Measurements from ENCODE around the gene TMEM272. TPM values are rescaled to one million over a fixed set of nuclear protein-coding genes. Genes with fewer than 3 reads are reported as not detected.

TMEM272 gene
- total RNA-seq, 1 donor from 2014 or later: not detected

DNA sequence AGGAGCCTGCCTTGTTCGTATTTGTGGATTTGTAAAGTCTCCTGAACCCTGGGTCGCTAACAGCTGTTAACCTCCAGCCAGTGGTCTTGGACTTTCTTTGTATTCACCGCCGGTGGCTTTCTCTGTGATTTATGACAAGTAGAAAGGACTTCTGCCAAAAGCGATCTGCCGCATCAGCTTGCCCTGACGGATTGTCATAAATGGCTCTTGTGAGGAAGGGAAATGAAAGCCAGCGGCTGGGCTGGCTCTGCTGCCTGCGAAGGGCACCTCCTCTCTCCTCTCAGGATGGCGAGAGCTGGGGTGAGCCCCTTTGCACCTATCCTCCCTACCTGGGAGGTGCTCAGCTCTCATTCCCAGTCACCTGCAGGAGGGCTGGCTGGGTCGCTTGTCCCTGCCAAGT, 66.6 kb downstream of the TMEM272 start:
- Mint-ChIP-seq H3K9me3 (no peaks in the 10 kb centered on the region), H3K4me1 (peaks cover 16% of the 10 kb centered on the region), H3K27ac (no peak overlapping the region), H3K36me3 (ENCODE audit: low read depth) (peaks cover 2% of the 10 kb centered on the region), H3K4me3 (no peak overlapping the region), H3K27me3 (no peaks in the 10 kb centered on the region)
- POLR2A ChIA-PET: no interaction called here
- TF ChIP-seq, protein P1, sequence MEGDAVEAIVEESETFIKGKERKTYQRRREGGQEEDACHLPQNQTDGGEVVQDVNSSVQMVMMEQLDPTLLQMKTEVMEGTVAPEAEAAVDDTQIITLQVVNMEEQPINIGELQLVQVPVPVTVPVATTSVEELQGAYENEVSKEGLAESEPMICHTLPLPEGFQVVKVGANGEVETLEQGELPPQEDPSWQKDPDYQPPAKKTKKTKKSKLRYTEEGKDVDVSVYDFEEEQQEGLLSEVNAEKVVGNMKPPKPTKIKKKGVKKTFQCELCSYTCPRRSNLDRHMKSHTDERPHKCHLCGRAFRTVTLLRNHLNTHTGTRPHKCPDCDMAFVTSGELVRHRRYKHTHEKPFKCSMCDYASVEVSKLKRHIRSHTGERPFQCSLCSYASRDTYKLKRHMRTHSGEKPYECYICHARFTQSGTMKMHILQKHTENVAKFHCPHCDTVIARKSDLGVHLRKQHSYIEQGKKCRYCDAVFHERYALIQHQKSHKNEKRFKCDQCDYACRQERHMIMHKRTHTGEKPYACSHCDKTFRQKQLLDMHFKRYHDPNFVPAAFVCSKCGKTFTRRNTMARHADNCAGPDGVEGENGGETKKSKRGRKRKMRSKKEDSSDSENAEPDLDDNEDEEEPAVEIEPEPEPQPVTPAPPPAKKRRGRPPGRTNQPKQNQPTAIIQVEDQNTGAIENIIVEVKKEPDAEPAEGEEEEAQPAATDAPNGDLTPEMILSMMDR (IDR thresholded peaks at IDR 0.05): no peak
- ATAC-seq (ENCODE audit: low read depth) (no peak), DNase-seq (no peak)
- CTCF ChIA-PET: interaction anchor here (1.0 to 1.2 kb wide), 2 partner anchors 19 to 343 kb away, joined by 3 to 4 read pairs; no protein-coding TSS in a partner anchor
- intact Hi-C loops (cut with micrococcal nuclease): no loop called here

DNA sequence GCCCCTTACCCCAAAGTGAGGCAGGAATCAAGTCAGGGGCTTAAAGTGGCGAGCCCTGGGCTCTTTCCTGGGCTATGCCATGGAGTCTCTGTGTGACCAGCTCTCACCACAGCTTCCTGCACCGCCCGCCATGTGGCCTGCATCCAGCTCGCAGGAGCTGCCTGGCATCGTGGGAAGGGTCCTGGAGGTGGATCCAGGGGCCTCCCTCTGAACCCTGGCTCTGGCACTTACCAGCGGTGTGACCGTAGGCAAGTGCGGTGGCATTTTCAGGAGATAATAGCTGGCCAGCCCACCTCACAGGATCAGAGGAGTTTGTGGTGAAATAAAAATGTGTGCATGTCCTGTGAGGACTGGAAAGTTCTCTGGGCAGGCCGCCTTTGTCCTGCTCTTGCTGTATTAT, 67.1 kb downstream of the TMEM272 start:
- POLR2A ChIA-PET: interaction anchor here (0.6 kb wide), 1 partner anchor 240 kb away, joined by 5 read pairs; no protein-coding TSS in a partner anchor
- TF ChIP-seq, protein P1 (IDR thresholded peaks at IDR 0.05): no peak
- Mint-ChIP-seq H3K27ac (no peak overlapping the region), H3K27me3 (no peaks in the 10 kb centered on the region), H3K9me3 (no peaks in the 10 kb centered on the region), H3K4me3 (no peak overlapping the region), H3K4me1 (peaks cover 16% of the 10 kb centered on the region), H3K36me3 (ENCODE audit: low read depth) (peaks cover 4% of the 10 kb centered on the region)
- intact Hi-C loops (cut with micrococcal nuclease): no loop called here
- CTCF ChIA-PET: interaction anchor here (1.0 to 1.2 kb wide), 2 partner anchors 19 to 343 kb away, joined by 3 to 4 read pairs; no protein-coding TSS in a partner anchor
- no peak for DNase-seq
- no peak for ATAC-seq (ENCODE audit: low read depth)

- H3K4me3 Mint-ChIP-seq: no peak overlapping the region
These were observed 68.8 kb downstream of the TMEM272 start for GRCh38 chr13:51776179-51776578.

GRCh38 chr13:51773515-51773914, 71.5 kb downstream of the TMEM272 start:
- Mint-ChIP-seq H3K36me3 (ENCODE audit: low read depth) (peaks cover 13% of the 10 kb centered on the region), H3K9me3 (no peaks in the 10 kb centered on the region), H3K4me1 (peaks cover 9% of the 10 kb centered on the region), H3K4me3 (no peak overlapping the region), H3K27me3 (no peaks in the 10 kb centered on the region), H3K27ac (no peak overlapping the region)
- TF ChIP-seq, protein P1 (IDR thresholded peaks at IDR 0.05): no peak
- POLR2A ChIA-PET: no interaction called here
- ATAC-seq (ENCODE audit: low read depth) (no peak), DNase-seq (no peak)
- CTCF ChIA-PET: no interaction called here
- intact Hi-C loops (cut with micrococcal nuclease): no loop called here

More at GRCh38 chr13:51776179-51776578, 68.8 kb downstream of the TMEM272 start:
- Mint-ChIP-seq H3K9me3 (no peaks in the 10 kb centered on the region), H3K27me3 (no peaks in the 10 kb centered on the region), H3K27ac (no peak overlapping the region), H3K4me1 (peaks cover 7% of the 10 kb centered on the region), H3K36me3 (ENCODE audit: low read depth) (peaks cover 10% of the 10 kb centered on the region)
- ChIA-PET CTCF (no interaction called here), POLR2A (no interaction called here)
- TF ChIP-seq, protein P1 (IDR thresholded peaks at IDR 0.05): no peak
- intact Hi-C loops (cut with micrococcal nuclease): no loop called here
- DNase-seq (no peak), ATAC-seq (ENCODE audit: low read depth) (no peak)

DNA sequence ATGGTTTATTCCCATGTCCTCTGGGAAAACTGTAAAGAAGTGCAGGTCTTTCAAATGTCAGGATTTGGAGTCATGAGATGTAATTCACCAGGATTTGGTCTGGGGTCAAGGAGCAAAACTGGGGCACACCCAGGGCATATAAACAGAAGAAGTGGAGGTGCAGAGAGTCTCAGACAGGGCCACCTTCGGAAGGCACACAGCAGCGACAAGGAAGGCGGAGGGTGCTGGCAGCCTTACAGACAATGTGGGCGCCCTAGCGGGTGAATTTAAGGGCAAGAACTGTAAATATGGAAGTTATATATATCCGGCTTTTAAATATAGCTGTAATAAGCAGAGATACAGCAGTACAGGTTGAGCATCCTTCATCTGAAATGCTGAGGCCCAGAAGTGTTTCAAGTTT, 72.2 kb downstream of the TMEM272 start:
- DNase-seq (no peak), ATAC-seq (ENCODE audit: low read depth) (no peak)
- Mint-ChIP-seq H3K36me3 (ENCODE audit: low read depth) (peaks cover 18% of the 10 kb centered on the region), H3K4me1 (peaks cover 9% of the 10 kb centered on the region), H3K27ac (no peak overlapping the region), H3K4me3 (no peak overlapping the region), H3K9me3 (no peaks in the 10 kb centered on the region), H3K27me3 (no peaks in the 10 kb centered on the region)
- ChIA-PET POLR2A (no interaction called here), CTCF (interaction anchor here (0.6 to 2.7 kb wide), 2 partner anchors 25 to 283 kb away, joined by 3 to 8 read pairs; no protein-coding TSS in a partner anchor)
- intact Hi-C loops (cut with micrococcal nuclease): no loop called here
- TF ChIP-seq, protein P1 (IDR thresholded peaks at IDR 0.05): no peak

All from activated B cell treated with CpG ODN at 0.5 μM for 24 hours (primary cell).